Adrenal gland (tissue), 5 donors: ENCODE data around the gene IL1RAP.

Experiments
- POLR2A ChIP-seq, 2 donors: fragments of 450-650 bp; IDR thresholded peaks; one replicate each; pipeline ENCODE4 v1.6.1; 2017; ENCODE audit warnings: antibody characterized with exemption in 2 of 2, mild to moderate bottlenecking in 2 of 2, moderate library complexity in 1 of 2
- TF ChIP-seq, protein P1 (sequence below), 6 experiments: fragments of 450-650 bp in 4 of 6; fragments of 200-600 bp in 2 of 6; sonication (generic) in 1 of 6; IDR thresholded peaks; 1 replicate in 5 of 6; 2 replicates in 1 of 6; pipeline versions ENCODE4 v1.5.1 to v1.8.0; 2016 to 2021; ENCODE audit warnings: antibody characterized with exemption in 6 of 6, mild to moderate bottlenecking in 2 of 6, moderate library complexity in 1 of 6
- donor health status: DM: no; HTN: no; CAD: no.

DNA sequence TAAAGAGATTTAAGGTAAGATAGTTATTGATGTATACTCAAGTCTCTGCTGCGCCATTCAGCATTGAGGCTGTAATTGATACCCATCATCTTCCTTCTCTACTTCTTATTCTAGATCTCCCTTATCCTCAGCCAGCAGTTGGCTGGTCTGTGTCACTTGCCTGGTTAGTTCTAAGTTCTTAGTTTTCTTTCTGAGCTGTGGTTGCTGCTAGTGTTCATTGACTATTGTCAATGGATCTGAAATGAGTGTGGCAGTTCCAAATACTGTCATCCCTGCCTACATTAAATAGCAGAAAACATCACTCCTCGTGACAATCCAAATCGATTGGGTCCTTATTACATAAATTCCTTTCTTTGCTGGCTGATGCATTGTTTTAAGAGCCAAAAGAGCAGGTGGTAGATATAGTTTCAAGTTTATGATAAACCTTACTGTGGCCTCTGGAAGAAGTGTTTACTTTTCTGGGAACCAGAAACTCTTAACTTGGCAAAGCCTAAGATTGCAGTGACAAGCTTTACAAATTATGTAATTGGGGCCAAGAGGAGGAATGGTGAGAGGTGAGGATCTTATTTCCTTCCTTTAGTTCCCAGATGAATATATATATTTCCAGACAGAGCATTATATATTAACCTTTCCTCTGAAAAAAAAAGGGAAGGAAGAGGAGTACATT is 180.6 kb downstream of the IL1RAP start:
- TF ChIP-seq, protein P1, sequence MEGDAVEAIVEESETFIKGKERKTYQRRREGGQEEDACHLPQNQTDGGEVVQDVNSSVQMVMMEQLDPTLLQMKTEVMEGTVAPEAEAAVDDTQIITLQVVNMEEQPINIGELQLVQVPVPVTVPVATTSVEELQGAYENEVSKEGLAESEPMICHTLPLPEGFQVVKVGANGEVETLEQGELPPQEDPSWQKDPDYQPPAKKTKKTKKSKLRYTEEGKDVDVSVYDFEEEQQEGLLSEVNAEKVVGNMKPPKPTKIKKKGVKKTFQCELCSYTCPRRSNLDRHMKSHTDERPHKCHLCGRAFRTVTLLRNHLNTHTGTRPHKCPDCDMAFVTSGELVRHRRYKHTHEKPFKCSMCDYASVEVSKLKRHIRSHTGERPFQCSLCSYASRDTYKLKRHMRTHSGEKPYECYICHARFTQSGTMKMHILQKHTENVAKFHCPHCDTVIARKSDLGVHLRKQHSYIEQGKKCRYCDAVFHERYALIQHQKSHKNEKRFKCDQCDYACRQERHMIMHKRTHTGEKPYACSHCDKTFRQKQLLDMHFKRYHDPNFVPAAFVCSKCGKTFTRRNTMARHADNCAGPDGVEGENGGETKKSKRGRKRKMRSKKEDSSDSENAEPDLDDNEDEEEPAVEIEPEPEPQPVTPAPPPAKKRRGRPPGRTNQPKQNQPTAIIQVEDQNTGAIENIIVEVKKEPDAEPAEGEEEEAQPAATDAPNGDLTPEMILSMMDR (IDR thresholded peaks at IDR 0.05): no peak
- TF ChIP-seq POLR2A (IDR thresholded peaks at IDR 0.05): no peak
